Stimulated activated CD4-positive, alpha-beta T cell treated with anti-CD3 and anti-CD28 coated beads, Interleukin-12 subunit alpha, Interleukin-12 subunit beta, amount 100 ng/mL, for 4 hours (primary cell): Measurements from ENCODE around the gene ARHGAP26.

ENCODE experiments used
- DNase-seq: peaks from one replicate; pipeline ENCODE4 v3.0.0-alpha.2; 2020

ARHGAP26 gene

GRCh38 chr5:143173139-143173889 is 403.1 kb downstream of the ARHGAP26 start:
- no peak for DNase-seq

GRCh38 chr5:143174714-143175398 is 404.7 kb downstream of the ARHGAP26 start:
- DNase-seq = no peak

- DNase-seq = no peak
Observed at GRCh38 chr5:143176048-143176447, 405.9 kb downstream of the ARHGAP26 start.

GRCh38 chr5:143177263-143177983 is 407.2 kb downstream of the ARHGAP26 start:
- DNase-seq = no peak

- no peak for DNase-seq
Observed at GRCh38 chr5:143179126-143179740, 409.1 kb downstream of the ARHGAP26 start.

- DNase-seq = no peak
Observed at GRCh38 chr5:143180751-143181150, 410.6 kb downstream of the ARHGAP26 start.

GRCh38 chr5:143181173-143181572 is 411.0 kb downstream of the ARHGAP26 start:
- DNase-seq = no peak

- DNase-seq = no peak
Observed at GRCh38 chr5:143182106-143182505, 411.9 kb downstream of the ARHGAP26 start.

GRCh38 chr5:143182901-143183820 is 413.0 kb downstream of the ARHGAP26 start:
- DNase-seq = peak; percentile 52

- DNase-seq = no peak
Observed at GRCh38 chr5:143183989-143184388, 413.8 kb downstream of the ARHGAP26 start.

- DNase-seq = no peak
Observed at GRCh38 chr5:143186623-143187022, 416.4 kb downstream of the ARHGAP26 start.

- DNase-seq = no peak
Observed at GRCh38 chr5:143187495-143187894, 417.3 kb downstream of the ARHGAP26 start.

- no peak for DNase-seq
Observed at GRCh38 chr5:143188083-143188482, 417.9 kb downstream of the ARHGAP26 start.

GRCh38 chr5:143188692-143189091 is 418.5 kb downstream of the ARHGAP26 start:
- no peak for DNase-seq

- no peak for DNase-seq
Observed at GRCh38 chr5:143190260-143190810, 420.2 kb downstream of the ARHGAP26 start.

GRCh38 chr5:143191720-143192119 is 421.5 kb downstream of the ARHGAP26 start:
- DNase-seq = no peak

- no peak for DNase-seq
Observed at GRCh38 chr5:143192191-143192900, 422.2 kb downstream of the ARHGAP26 start.

- DNase-seq = no peak
Observed at GRCh38 chr5:143194206-143194605, 424.0 kb downstream of the ARHGAP26 start.

GRCh38 chr5:143194713-143195112 is 424.5 kb downstream of the ARHGAP26 start:
- DNase-seq = no peak

GRCh38 chr5:143195491-143195890 is 425.3 kb downstream of the ARHGAP26 start:
- DNase-seq = no peak

- DNase-seq = no peak
Observed at GRCh38 chr5:143196601-143197259, 426.6 kb downstream of the ARHGAP26 start.
